NCI-H748 treated with DMSO at 0.1 percent for 48 hours (cell line): ENCODE results near the gene LDB3.

Experiments
- DNase-seq: peaks from one replicate; lab custom pipeline; 2025; lab: John Stamatoyannopoulos, UW

Gene LDB3

GRCh38 chr10:86706977-86707376, 38.7 kb downstream of the LDB3 start:
- no peak for DNase-seq

GRCh38 chr10:86707505-86707904, 39.2 kb downstream of the LDB3 start:
- no peak for DNase-seq

DNA sequence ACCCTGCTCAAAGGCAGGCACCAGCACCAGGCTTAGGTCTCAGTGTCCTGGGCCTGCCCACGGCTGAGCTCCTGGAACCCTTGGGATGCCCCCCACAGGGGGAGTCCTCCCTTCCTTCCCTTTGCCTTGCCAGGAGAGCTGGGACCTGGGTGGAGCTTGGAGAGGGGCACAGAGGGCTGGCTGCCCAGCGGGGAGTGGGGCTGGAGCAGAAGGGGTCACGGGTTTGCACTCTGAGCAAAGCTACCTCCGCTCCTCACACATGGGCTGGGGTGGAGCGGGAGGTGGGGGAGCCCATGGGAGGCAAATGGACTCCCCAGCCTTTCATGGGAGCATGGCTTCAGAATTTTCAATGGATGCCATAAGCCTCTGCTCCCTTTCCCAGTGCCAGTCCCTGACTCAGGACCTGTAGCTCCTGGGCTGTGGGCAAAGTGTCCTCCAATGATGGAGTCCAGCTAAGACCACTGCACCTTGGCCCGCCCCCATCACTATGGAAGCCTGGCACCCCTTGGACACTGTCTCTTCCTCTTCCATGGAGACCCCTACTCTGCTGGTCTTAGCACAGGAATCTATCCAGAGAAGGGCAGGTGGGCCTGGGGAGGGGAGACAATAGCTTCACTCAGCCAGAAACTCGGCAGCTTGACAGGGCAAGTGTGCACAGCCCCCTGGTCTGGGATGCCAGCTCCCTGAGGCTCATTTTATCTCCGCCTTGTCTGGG, 39.9 kb downstream of the LDB3 start:
- no peak for DNase-seq

DNA sequence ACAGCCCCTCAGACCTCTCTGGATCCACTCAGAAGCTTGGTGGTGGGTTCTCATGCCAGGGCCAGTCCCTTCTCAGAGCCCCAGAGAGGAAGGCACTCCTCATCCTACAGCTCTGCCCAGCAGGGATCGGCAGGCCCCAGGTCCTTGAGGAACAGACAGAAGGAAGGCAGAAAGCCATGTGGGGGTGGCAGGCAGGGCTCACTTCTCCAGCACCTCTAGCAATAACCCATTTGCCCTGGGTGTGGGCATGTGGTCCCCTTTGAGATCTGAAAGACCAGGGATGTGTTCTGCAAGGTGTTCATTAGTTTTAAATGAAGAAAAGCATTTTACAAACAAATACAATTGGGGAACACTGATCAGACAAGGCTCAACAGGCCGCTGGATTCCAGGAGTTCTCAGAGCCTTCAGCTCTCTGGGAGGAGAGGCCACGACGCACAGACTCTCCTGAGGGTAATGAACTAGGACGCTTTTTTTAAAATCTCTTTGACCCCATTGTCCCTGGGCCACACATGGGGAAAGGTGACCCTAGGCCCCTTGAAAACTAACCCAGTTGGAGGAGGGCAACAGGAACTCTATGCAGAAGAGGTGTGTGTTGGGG, 40.6 kb downstream of the LDB3 start:
- no peak for DNase-seq

- DNase-seq = no peak
Measured at GRCh38 chr10:86709396-86710185, 41.3 kb downstream of the LDB3 start.

- DNase-seq = peak; percentile 7
Measured at GRCh38 chr10:86710987-86711512, 42.7 kb downstream of the LDB3 start.

- DNase-seq = no peak
Measured at GRCh38 chr10:86711513-86712316, 43.4 kb downstream of the LDB3 start.

GRCh38 chr10:86712317-86712707, 44.0 kb downstream of the LDB3 start:
- no peak for DNase-seq

- DNase-seq = no peak
Measured at GRCh38 chr10:86715156-86715795, 47.0 kb downstream of the LDB3 start.

DNA sequence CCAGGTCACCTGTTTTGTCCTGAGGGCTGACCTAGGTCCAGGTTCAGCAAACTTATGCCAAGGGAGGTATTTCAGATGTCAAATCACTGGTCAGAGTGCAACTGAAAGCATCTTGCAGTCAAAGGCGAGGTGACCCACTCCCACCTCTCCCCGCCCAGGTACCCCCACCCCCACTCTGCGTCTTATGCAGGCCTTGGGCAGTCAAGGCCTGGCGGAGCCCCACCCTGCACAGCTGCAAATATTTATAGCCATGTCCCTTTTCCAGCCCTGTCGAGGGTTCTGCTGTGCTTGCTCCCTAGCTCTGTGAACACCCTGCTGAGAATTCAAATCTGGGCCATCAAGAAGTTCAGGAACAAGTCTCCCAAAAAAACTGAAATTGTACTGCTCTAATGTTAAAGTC, 47.5 kb downstream of the LDB3 start:
- DNase-seq = no peak

- DNase-seq = no peak
Measured at GRCh38 chr10:86716466-86716865, 48.2 kb downstream of the LDB3 start.

GRCh38 chr10:86718556-86718955, 50.2 kb downstream of the LDB3 start:
- DNase-seq = no peak

GRCh38 chr10:86721232-86721631, 52.9 kb downstream of the LDB3 start:
- no peak for DNase-seq

GRCh38 chr10:86723009-86723408, 54.7 kb downstream of the LDB3 start:
- no peak for DNase-seq

DNA sequence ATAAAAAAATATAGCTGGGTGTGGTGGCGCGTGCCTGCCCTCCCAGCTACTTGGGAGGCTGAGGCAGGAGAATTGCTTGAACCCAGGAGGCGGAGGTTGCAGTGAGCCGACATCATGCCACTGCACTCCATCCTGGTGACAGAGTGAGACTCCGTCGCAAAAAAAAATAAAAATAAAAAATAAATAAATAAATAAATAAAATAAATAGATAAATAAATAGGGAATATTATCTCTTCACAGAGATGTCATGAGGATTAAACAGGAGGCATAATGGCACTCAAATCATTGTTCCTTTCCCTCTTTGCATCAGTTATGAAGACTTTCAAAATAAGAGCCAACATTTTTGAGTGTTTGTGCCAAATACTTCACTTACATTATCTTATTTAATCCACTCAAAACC, 56.1 kb downstream of the LDB3 start:
- no peak for DNase-seq

DNA sequence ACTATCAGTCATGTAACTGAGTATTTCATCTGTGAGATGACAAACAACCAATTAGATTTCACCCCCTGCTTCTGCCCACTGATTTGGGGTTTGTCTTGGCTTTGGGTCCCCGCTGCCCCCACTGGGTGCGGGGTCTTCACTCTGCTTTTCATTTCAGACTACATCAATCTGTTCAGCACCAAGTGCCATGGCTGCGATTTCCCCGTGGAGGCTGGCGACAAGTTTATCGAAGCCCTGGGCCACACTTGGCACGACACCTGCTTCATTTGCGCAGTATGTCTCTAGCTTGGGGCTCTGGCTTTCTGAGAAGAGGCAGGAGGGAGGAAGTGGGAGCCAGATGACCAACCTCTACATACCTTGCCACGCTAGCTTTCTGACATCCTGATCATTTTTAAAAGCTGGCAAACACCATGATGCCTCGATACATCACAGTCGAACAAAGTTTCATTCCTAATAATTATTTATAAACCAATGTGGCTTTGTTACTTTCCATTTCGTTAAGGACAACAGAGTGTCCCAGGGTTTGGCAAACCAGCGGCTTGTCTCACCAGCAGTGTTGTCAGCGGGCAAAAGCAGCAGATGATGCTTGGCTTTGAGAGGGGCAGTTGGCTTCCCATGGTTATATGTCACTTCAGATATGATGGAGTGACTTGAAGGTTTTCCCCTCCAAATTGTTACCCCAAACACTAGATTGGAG, 57.8 kb downstream of the LDB3 start:
- DNase-seq = no peak

- DNase-seq = no peak
Measured at GRCh38 chr10:86726677-86726999, 58.3 kb downstream of the LDB3 start.

- DNase-seq = no peak
Measured at GRCh38 chr10:86727470-86727869, 59.2 kb downstream of the LDB3 start.

GRCh38 chr10:86728056-86728455, 59.7 kb downstream of the LDB3 start:
- no peak for DNase-seq

DNA sequence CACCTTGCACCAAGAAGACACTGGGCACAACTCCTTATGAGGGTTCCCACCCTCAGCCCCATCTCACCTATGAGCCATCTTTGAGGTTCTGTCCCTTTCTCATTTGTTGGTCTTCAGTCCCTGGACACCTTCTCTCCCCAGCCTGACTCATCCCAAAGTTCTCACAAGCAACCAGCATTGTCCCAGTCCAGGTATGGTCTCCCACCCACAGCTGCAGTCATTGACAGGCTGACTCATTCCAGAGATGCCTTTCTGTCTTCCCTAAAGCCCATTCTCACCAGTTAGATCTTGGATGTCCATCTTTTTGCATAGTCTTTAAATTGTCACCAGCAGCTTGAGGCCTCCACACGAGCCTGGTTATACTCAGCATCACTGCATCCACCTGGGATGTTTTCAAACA, 61.4 kb downstream of the LDB3 start:
- DNase-seq = no peak

GRCh38 chr10:86730227-86730626, 61.9 kb downstream of the LDB3 start:
- DNase-seq = peak; percentile 3
